HG03342 (cell line): ENCODE results near the gene KRTAP17-1.
"Not testable (repeated sequence)": the region's sequence is repeated elsewhere in the genome, so short reads cannot be mapped to it uniquely, and the experiment has no call there.

Source experiments
- ATAC-seq: cut with Tn5 transposase; IDR thresholded peaks from one replicate; pipeline ENCODE4 v1.9.1; 2021; ENCODE audit warnings: mild to moderate bottlenecking, moderate library complexity; ENCODE audit not compliant: unreplicated experiment

Gene KRTAP17-1, protein sequence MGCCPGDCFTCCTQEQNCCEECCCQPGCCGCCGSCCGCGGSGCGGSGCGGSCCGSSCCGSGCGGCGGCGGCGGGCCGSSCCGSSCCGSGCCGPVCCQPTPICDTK

GRCh38 chr17:41315204-41315794 lies at the start of gene KRTAP17-1:
KRTAP17-1 (minus strand) TSS chr17:41315710; CDS start chr17:41315650, 60 bp downstream.
- no peak for ATAC-seq

- ATAC-seq = no peak
Measured at GRCh38 chr17:41363881-41364280, 48.4 kb upstream of the KRTAP17-1 start.

GRCh38 chr17:41360296-41360995 lies 44.9 kb upstream of the KRTAP17-1 start:
- no peak for ATAC-seq

GRCh38 chr17:41354536-41354935 lies 39.0 kb upstream of the KRTAP17-1 start:
- ATAC-seq = no peak

- ATAC-seq = no peak
Measured at GRCh38 chr17:41352597-41353366, 37.3 kb upstream of the KRTAP17-1 start.

DNA sequence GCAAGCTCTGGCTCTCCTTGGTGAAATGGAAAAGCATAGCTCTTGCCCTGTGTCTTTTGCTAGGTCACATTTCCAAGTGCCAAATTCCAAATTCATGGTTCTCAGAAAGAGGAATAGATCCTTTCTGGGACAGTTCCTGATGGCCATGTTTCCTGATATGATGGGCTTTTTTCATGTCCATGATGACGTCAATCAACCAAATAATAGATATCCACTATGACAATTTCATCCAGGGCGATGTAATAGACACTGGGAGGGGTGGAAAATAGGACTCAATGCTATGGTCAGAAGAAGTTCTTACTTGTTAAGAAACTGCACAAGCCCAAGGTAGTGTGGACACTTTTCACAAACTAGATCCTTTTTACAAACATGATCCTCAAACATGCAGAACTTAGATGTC lies 35.7 kb upstream of the KRTAP17-1 start:
- no peak for ATAC-seq

DNA sequence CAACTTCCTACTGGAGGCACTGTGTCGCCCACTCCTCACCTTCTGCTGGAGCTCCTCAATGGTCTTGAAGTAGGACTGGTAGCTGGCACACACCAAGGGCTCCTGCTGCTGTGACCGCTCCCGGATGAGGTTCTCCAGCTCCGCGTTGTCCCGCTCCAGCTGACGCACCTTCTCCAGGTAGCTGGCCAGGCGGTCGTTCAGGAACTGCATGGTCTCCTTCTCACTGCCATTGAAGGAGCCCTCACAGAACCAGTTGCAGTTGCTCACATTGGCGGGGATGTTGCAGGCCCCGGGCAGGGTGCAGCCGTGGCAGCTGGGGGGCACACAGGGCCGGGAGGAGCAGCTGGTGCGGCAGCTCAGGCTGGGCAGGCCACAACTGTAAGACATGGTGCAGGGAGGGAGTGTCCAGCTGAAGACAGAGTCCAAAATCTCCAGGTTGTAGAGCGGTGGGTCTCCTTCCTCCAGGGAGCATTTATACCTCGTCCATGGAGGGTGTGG lies 34.9 kb upstream of the KRTAP17-1 start, which contains the start of gene KRT33A:
TSS of gene KRT33A (minus strand) at position 448 of the 498 bp plus-strand sequence. CDS start at position 387, 61 bp downstream.
- not testable (repeated sequence) for ATAC-seq

DNA sequence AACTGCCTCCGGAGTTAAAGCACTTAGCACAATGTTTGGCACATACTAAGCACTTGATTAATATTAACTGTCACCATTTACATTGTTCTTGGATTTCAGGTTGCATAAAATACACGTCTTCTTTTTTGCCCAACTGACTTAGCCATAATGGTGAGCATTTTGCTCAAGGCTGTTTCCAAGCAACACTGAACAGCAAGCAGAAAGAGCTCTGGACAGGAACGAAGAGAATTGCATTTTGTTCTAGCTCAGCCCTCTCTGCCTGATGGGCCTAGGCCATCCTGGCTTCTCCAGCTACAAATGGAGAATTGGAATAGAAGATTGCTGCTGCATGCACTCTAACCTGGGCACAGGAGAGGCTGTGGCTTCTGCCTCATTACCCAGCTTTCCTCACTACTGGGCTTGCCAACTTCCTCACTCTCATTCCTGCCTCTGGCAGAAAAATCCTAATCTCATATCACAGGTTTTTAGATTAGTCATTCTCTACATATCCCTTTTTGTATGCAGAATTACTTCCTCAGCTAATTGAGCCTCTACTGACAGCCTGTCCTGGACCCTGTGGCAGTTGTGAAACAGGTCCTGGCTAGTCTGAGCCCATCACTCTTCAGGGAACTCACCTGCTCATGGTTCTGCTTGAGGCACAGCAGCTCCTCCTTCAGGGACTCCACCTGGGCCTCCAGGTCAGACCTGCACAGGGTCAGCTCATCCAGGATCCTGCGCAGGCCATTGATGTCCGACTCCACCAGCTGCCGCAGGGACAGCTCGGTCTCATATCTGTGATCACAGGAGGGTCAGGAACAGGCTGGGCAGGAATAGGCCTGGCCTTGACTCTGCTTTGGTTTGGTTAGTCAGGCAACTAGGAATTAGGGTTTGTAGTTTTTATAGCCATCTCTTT lies 32.6 kb upstream of the KRTAP17-1 start:
- ATAC-seq = no peak

DNA sequence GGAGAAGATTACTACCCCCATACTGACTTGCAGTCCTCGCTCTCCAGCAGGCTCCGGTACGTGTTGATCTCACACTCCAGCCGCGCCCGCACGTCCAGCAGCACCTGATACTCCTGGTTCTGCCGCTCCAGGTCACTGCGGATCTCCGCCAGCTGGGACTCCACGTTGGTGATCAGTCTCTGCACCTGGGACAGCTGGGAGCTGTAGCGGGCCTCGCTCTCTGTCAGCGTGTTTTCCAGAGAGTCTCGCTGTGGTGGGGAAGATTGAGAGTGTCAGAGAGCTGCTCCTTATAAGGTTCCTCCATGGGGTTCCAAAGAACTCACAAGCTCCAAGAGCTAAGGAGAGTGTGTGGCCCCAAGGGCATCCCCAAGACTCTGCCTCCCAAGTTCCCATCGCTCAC lies 30.9 kb upstream of the KRTAP17-1 start:
- ATAC-seq = not testable (repeated sequence)

DNA sequence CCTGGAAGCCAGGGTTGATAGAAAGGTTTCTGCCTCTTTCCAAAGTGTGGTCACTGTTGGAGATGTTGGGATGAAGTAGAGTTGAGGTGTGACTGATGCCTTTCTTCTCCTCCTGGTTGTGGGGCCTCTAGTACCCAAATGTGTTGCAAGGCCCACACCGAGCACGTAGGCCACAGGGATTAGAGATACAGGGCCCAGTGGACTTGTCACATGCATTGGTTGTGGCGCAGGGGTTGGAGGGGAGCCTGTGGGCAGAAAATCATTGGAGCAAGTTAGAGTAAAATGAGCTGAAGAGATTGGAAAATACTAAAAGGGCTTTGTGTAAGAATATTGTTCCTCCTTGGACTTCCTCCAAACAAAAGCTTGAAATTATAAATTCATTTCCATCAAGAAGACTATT lies 30.5 kb upstream of the KRTAP17-1 start:
- ATAC-seq = no peak

- ATAC-seq = no peak
Measured at GRCh38 chr17:41343029-41343428, 27.5 kb upstream of the KRTAP17-1 start.

DNA sequence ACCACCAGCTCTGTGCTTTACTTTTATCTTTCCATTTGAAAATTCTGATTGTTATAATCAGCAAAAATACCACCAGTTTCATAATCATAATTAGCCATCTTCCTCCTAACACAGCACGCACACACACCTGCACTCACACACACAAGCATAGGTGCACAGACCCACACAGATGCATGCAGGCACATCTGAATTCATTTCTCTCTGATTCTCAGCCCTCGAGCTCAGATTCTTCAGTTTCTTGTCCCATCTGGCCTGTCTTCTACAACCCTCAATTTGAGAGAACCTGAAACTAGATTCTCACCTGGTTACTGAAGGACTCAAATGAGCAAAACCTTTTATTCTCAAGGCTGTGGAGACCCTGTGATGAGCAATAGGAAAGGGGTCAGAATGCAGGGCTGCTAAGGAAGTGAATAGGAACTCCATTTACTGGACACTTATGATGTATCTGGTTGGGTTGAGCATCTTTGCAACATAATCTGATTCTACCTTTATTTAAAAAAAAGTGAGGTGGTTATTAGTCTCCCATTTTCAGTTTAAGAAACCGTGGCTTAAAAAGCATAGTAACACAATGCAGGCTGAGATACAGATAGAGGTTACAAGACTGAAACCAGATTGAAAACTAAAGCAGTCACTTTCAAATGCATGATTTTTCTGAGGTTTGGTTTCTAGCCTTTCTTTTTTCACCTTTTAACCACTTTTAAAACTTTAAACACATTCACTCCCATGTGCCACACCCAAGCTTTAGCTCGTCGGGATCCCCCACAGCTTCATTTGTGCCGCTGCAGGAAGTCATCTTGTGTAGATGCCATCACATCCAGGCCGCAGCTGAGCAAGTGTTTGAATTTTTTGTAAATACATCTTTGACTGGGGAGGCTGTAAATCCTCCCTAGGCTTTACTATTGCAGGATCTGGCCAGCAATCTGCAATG lies 25.7 kb upstream of the KRTAP17-1 start:
- no peak for ATAC-seq

GRCh38 chr17:41340494-41340893 lies 25.0 kb upstream of the KRTAP17-1 start:
- ATAC-seq = no peak

DNA sequence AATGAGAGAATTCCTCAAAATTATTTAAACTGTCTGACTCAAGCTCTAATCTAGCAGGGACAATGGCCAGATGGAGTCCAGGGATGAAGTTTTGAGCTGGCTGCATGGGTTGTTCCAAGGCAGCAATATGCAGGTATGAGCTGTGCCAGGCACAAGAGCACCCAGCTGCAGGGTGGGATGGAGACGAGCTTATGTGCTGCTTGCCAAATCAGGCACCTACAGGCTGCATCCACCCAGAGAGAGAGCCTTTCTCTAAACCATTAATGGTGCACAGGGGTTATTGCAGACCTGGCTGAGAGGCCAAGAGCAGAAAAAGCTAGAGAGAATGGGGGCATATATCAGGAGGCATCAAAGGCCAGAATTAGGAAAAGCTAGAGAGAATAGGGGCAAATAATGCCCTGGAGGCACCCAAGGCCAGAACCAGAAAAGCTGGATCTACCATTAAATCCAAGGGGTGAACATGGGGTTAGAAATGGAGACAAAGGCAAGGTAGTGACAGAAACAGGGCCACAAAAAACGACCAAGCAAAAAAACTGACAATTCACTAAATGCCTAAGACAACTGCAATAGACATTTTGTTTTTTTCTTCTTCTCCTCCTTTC lies 24.2 kb upstream of the KRTAP17-1 start:
- ATAC-seq = no peak

DNA sequence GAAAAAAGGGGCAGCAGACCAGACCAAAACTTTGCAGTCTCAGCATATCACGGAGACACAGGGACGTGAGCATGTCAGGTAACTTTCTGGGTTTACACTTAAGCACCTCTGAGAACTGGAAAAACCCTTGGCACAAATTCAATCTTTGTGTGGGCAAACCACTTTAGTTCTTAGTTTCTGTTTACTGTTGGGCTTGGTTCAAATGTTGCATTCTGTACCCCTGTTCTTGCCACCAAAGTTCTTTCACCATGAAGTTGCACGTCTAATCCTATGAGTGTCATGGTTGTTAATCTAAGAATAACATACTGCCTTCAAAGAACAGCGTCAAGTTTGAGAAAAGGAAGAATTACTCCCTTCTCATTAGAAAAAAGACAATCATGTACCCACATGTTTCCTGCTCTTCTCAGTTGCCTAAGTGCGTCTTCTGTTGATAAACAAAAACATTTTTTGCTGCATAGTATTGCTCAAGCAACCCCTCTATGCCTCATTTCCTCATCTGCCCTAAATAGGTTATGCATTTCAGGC lies 23.5 kb upstream of the KRTAP17-1 start:
- no peak for ATAC-seq

DNA sequence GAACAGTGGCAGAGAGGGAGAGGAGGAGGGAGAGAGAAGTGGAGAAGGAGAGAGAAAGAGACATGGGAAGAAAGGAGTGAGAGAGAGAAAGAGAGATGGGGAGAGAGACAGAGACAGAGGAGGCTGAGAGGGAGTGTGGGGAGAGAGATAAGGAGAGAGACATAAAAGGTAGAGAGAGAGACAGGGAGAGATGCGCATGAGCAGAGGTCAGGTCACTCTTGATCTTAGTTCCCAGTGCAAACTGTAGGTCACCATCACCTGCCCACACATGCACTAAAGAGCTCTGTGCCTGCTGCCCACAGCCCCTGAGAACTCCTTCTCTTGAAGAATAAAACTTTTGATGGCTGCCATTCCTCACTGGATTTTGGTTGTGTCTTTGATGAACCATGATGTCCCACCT lies 20.2 kb upstream of the KRTAP17-1 start:
- no peak for ATAC-seq

GRCh38 chr17:41334385-41335305 lies 19.1 kb upstream of the KRTAP17-1 start:
- ATAC-seq = no peak

DNA sequence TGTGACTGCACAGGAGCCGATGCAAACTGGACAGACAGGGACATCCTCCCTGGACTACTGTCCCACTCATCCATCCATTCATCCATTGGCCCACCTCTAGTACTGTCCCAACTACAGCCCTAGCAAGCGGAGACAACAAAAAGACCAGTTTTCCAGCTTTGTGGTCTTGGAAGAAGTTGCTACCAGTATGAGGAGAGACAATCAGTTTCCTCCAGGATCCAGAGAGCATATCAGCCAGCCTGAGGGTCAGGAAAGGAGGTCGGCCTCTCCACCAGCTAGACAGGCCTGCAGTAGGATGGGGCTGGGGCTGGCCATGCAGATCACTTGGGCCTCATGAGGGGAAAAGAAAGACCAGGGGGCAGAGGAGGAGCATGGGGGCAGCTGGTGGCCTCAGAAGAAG lies 18.3 kb upstream of the KRTAP17-1 start:
- ATAC-seq = no peak
